ENCODE data around the gene LRMDA. TPM values are rescaled to one million over a fixed set of nuclear protein-coding genes. Genes with fewer than 3 reads are reported as not detected.

LRMDA gene
- total and polyA plus RNA-seq, 2 donors (not counting 3 experiments of a cell fraction or from before 2014, with no cell fraction given): 9.7 to 18.0 TPM

DNA sequence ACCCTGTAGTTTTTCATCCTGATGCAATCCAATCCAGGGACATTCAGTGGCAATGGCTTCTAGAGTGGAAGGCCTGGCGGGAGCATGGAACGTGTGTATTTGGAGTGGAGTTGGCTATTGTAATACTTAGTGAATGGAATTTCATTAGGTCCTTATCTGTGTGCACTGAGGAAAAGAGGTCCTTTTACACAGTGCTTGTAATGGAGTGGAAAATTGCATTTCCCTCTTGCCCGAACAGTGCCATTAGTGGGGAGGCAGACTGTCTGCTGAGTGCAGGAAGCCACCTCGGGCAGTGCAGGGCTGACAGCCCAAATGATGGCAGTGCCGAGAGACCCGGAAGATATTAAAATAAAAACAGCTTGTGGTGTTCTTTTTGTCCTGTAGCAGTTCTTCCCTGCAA lies 786.6 kb downstream of the LRMDA start:
- Histone ChIP-seq H3K9ac (replicated peaks; ENCODE audit: extremely low read depth, insufficient read depth, low read length) (no peak overlapping the region), H3K4me3 (replicated peaks in 1 of 3; ENCODE audit: insufficient read depth in 1 of 3, low read depth in 1 of 3, low read length in 3 of 3) (no peak overlapping the region), H4K20me1 (replicated peaks; ENCODE audit: control insufficient read depth, extremely low read depth, insufficient read depth, low read length) (no peaks in the 10 kb centered on the region), H3K4me2 (ENCODE audit: insufficient read depth, low read length) (no peak overlapping the region), H3K27ac (ENCODE audit: insufficient read depth, low read depth, low read length) (no peak overlapping the region), H3K27me3 (ENCODE audit: control insufficient read depth in 2 of 2, insufficient read depth in 2 of 2, low read length in 2 of 2) (no peaks in the 10 kb centered on the region), H3K9me1 (replicated peaks; ENCODE audit: control insufficient read depth, extremely low read depth, insufficient read depth, low read length) (no peaks in the 10 kb centered on the region), H2AFZ (ENCODE audit: low read depth, low read length) (no peak overlapping the region), H3K79me2 (ENCODE audit: control insufficient read depth, insufficient read depth, low read length) (no peaks in the 10 kb centered on the region), H3K36me3 (ENCODE audit: control insufficient read depth in 2 of 2, extremely low read depth in 1 of 2, insufficient read depth in 2 of 2, low read length in 2 of 2) (no peaks in the 10 kb centered on the region), H3K9me3 (replicated peaks; ENCODE audit: control insufficient read depth, insufficient read depth, low read length) (no peaks in the 10 kb centered on the region), H3K4me1 (ENCODE audit: control insufficient read depth, extremely low read depth, insufficient read depth, low read length) (no peaks in the 10 kb centered on the region)
- DNase-seq (ENCODE audit: low read depth, low spot score): no peak
- ChIA-PET CTCF (interaction anchor here (1.0 kb wide), 1 partner anchor 83 kb away, joined by 3 read pairs; no protein-coding TSS in a partner anchor), POLR2A (no interaction called here)
- dilution Hi-C loops (cut with MboI; ENCODE audit: extremely low pct_ligation_motif_present, low sequenced_read_pairs): no loop called here
- intact Hi-C loops (cut with micrococcal nuclease): no loop called here
- no peak for FAIRE-seq
- TF ChIP-seq, protein P1, sequence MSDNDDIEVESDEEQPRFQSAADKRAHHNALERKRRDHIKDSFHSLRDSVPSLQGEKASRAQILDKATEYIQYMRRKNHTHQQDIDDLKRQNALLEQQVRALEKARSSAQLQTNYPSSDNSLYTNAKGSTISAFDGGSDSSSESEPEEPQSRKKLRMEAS (IDR thresholded peaks at IDR 0.05; ENCODE audit: insufficient read depth, insufficient read length): no peak
- no peak for TF ChIP-seq POLR2A (IDR thresholded peaks at IDR 0.05; ENCODE audit: low read depth, low read length)
- no peak for TF ChIP-seq POLR2AphosphoS5 (IDR thresholded peaks at IDR 0.05; ENCODE audit: insufficient read depth, low read depth, low read length)
- TF ChIP-seq GATA2 (IDR thresholded peaks at IDR 0.05; ENCODE audit: insufficient read depth, insufficient read length, low read depth, low read length): no peak
- TF ChIP-seq FOS (IDR thresholded peaks at IDR 0.05; ENCODE audit: borderline replicate concordance, insufficient read depth, low read length): no peak
- no peak for TF ChIP-seq EZH2 (IDR thresholded peaks at IDR 0.05; ENCODE audit: borderline replicate concordance, low read depth, low read length, severe bottlenecking)
- TF ChIP-seq JUN (IDR thresholded peaks at IDR 0.05; ENCODE audit: borderline replicate concordance, insufficient read depth, insufficient read length, low read depth): no peak
- TF ChIP-seq, protein P2, sequence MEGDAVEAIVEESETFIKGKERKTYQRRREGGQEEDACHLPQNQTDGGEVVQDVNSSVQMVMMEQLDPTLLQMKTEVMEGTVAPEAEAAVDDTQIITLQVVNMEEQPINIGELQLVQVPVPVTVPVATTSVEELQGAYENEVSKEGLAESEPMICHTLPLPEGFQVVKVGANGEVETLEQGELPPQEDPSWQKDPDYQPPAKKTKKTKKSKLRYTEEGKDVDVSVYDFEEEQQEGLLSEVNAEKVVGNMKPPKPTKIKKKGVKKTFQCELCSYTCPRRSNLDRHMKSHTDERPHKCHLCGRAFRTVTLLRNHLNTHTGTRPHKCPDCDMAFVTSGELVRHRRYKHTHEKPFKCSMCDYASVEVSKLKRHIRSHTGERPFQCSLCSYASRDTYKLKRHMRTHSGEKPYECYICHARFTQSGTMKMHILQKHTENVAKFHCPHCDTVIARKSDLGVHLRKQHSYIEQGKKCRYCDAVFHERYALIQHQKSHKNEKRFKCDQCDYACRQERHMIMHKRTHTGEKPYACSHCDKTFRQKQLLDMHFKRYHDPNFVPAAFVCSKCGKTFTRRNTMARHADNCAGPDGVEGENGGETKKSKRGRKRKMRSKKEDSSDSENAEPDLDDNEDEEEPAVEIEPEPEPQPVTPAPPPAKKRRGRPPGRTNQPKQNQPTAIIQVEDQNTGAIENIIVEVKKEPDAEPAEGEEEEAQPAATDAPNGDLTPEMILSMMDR (IDR thresholded peaks at IDR 0.05; ENCODE audit: extremely low read depth in 1 of 2, insufficient read depth in 1 of 2, low read depth in 1 of 2, low read length in 2 of 2): no peak
- no TSS peak for BruUV-seq (replicated peaks)
